HG03460 (cell line): ENCODE measurements around the gene NFIA.

ENCODE experiments used
- ATAC-seq: cut with Tn5 transposase; IDR thresholded peaks from one replicate; pipeline ENCODE4 v1.9.1; 2021; ENCODE audit not compliant: unreplicated experiment

NFIA gene

DNA sequence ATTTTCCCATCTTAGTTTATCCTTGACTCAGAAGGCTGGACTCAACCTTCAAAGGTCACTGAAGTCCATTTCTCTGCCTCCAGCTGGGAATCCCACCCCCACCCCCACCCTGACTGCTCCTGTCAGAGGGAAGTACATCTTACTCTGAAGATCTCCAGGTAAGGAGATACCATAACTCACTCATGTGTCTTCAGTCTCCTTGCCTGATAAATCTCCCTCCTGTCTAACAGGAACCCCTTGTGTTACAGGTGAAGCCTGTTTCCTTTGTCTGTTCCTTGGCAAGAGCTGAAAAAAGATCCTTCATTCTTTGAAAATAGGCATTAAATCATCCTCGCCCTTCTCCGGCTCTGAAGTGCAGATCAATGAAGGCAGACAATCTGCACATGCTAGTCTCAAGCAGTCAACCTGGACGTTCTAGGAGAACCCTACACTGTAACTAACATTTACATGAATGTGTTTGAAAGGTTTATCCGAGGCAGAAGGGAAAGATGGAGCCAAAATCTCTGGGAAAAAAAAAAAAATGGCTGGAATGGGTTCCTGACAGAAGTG is 392.0 kb downstream of the NFIA start:
- ATAC-seq = no peak

DNA sequence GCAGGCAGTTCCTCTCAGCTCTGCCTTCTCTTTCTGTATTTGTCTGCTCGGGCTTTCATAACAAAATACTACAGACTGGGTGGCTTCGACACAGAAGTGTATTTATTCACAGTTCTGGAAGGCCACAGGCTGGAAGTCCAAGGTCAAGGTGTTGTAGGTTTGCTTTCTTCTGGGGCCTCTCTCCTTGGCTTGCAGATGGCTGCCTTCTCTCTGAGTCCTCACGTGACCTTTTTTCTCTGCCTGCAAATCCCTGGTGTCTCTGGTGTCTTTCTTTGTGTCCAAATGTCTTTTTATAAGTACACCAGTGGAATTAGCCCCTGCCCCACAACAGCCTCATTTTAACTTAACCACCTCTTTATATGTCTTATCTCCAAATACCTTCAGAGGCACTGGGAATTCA is 392.6 kb downstream of the NFIA start:
- no peak for ATAC-seq

DNA sequence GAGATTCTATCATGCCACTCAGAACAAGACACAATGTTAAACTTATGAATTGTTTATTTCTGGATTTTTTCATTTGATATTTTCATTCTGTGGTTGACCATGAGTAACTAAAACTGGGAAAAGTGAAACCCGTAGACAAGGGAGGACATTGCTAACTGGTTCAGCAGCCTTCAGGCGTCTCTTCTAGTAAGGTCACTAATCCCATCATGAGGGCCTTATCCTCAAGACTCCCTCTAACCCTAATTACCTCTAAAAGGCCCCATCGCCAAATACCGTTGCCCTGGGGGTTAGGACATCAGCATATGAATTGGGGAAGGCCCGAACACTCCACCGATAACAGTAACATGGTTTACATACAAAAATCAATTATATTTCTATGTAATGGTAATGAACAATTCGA is 394.9 kb downstream of the NFIA start:
- no peak for ATAC-seq

DNA sequence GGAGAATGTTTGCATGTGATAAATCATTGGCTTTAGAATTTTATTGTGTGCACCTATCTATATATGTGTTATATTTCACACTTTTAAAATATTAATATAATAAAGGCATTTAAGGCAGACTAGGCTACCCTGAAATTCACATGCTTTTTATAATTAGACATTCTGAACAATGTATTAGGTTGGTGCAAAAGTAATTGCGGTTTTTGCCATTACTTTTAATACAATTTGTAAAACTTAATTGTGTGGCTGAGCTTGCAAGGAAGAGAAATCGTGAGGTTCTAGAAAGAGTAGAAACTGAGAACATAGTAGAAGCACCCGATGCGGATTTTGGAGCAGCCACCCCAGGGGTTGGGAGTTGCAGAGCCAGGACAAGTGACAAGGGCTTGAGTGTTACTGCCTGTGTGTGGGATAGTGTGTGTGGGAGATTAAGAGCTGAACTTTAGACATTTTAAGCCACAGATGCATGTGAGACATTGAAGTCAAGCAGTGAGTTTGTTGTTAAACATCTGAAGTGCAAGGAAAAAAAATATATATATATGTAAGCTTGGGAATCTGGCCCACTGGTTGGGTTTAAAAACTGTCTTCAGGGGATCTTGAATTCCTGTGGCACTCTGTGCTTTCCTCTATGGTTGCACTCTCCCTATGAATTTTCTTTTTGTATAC is 398.0 kb downstream of the NFIA start:
- no peak for ATAC-seq

DNA sequence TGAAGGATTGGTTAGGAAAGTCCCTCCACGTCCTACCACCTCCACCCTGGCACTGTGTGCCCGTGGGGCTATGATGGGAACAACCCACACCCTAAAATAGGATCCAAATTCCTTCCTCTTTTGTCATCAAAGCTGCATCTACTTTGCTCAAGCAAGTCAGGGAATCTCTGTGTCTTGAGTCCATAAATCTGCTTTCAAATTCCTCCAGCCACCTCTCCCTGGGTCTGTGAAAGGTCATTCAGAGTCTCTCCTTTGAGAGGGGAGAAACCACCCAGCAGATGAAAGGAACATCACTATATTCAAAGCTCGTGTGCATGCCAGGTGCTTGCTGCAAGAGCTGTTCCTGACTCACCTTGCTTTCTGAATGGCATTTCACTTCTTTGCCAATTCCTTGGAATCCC is 399.0 kb downstream of the NFIA start:
- ATAC-seq = no peak

DNA sequence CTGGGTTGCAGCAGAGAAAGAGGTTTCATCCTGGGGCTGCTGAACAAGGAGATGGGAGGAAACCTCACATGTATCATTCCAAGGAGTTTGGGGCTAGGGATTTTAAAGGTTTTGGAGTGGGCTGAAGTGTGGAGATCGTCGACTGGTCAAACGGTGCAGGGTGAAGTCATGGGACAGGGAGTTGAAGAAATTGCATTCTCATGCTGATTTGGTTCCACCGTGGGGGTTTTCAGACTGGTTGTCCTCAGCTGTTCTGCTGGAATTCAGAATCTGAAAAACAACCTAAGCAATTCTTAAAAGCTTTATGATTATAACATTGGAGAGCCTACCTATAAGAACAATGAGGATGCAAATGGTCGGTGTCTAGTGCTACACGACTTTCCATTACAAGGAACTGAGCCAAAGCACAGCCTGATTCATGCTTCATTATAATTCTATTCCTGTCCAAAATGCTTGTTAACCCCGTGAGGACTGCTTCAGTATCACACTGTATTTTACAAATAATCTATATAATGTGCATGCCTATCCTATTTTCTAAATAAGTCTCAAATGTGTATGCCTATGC is 399.9 kb downstream of the NFIA start:
- no peak for ATAC-seq

DNA sequence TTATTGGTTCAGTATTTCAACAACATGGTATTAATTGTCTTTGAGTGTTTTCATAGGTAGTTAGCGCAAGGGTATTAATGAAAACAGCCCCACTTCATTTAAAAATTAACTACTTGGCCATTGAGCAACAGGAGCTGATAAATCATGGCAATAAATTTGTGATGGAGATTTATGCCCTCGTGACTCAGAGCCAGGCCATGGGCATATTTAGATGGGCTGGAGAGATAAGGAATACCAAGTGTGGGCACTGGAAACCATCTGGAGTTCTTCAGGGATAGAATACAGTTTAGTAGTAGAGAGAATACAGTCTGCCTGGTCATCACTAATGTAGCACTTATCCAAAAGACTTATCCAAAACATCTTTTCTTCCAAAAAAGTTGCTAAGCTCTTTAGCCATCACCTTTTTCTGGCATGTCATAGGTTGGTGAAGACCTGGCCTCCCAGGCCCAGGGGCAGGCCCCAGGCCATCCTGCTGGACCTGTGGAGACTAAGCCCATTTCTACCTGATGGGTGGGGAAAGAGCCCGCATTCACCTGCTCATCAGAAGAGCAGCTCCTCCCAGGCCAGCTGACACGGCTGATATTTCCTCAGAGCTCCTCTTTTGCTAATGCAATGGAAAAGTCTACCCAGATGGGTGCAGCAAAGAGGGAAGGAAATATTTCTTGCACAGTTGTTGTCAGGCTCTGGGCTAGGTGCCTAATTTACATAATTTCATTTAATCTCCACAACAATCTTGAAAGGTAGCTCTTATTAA is 404.6 kb downstream of the NFIA start:
- no peak for ATAC-seq

DNA sequence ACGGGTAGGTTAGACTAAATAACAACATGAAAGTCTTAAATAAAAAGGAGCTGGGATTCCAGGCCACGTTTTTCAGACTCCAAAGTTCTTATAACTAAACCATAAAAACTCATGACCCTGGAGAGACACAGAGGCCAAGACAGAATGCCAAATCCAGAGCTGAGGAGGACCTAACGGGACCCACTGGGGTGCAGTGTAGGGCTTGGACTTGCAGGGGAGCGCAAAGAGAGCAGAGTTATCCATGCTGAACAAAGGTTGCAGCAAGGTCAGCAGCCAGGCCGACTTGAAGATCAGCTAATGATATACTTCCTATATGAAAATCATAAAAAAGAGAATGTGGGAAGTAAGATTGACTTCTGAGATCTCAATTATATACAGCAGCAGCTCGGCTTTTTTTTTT is 405.4 kb downstream of the NFIA start:
- ATAC-seq = no peak

DNA sequence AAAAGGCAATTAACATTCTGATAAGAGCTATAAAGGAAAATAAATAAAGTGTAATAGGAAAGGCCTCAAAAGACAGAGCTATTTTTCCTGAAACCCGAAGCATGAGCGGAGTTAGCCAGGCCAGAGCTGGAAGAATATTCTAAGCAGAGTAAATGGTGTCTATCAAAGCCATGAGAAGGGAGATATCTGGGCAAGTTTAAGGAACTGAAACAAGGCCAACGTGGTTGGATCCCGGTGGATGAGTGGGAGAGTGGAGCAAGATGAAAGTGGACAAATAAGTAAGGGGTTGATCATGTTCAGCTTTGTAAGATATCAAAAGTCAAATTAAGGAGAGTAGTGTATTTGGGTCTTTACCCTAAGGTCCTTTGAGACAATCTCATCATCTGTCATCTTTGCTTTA is 408.6 kb downstream of the NFIA start:
- ATAC-seq = no peak

DNA sequence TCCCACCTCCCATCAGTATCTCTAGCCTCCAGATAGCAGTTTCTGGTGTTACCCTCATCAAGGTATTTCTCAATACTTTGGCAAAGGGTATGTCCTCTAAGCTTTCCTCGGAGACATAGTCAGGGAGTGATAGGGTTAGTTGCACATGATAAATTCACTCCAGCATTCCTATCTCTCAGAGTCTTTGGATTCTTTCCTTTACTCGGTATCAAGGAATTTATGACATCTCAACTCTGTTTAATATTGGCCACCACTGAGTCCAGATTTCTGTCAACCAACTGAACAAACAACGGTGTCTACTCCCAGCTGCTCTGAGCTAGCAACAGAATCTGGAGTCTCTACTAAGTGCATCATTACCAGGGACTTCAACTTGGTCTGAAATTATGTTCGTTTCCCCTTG is 409.1 kb downstream of the NFIA start:
- ATAC-seq = no peak

DNA sequence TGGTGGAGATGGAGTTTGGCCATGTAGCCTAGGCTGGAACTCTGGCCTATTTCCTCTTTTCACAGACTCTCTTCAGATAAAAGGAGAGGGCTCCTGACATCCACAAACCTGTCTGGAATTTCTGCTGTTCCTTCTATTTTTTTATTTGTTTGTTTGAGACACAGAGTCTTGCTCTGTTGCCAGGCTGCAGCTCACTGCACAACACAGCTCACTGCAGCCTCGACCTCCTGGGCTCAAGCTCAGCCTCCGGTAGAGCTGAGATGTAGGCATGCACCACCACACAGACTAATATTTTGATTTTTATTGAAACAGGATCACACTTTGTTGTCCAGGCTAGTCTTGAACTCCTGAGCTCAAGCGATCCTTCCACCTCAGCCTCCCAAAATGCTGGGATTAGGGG is 411.6 kb downstream of the NFIA start:
- ATAC-seq = no peak

DNA sequence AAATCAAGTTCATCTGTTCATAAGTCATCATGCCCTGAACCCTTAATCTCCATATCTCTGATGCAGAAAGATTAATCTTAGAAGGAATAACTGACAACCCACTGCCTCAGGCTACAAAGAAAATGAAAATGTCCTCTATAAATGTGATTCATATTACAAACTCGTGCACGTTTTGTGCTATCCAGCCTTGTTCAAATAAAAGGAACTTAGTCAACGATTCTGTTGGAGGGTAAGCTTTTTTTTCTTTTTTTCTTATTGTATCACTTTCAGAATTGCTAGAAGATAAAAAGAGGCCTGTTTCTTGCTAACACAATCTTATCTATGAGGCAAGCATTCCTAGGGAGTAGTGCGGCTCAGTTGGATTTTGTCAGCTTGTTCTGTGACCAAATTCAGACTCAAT is 414.1 kb downstream of the NFIA start:
- no peak for ATAC-seq

DNA sequence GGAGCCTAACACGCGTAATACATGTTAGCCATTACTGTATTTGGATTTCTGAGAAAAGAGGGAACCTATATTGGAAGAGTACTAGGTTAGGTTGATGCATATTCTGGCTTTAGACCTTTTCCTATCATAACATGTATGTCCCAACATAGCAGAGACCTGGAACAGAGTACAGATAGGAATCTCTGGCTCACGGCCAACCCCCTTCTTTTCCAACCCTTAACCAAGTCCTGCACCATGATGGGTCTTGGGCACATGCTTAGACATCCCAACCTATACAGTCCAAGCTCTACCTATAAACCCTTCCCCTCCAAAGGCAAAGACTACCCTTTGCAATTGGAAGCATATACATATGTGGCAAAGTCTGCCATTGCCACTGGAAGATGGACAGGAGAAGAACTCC is 414.7 kb downstream of the NFIA start:
- ATAC-seq = no peak

DNA sequence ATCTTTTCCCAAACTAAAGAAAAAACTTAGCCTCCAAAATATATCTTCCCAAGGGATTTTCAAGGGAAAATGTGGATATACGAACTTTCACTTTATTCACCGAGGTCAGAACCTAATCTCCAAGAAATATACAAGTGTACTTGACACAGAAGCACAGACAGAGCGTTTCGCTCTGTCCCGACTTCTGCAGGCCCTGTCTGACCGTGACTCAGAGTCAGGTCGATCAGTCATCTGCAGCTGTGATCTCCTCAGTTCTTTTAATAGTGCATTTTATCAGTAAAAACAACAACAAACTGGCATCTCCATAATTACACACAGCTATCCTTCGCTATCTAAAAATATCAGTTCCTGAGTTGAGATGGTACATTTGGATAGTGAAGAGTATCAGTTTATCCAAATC is 416.0 kb downstream of the NFIA start:
- ATAC-seq = no peak

DNA sequence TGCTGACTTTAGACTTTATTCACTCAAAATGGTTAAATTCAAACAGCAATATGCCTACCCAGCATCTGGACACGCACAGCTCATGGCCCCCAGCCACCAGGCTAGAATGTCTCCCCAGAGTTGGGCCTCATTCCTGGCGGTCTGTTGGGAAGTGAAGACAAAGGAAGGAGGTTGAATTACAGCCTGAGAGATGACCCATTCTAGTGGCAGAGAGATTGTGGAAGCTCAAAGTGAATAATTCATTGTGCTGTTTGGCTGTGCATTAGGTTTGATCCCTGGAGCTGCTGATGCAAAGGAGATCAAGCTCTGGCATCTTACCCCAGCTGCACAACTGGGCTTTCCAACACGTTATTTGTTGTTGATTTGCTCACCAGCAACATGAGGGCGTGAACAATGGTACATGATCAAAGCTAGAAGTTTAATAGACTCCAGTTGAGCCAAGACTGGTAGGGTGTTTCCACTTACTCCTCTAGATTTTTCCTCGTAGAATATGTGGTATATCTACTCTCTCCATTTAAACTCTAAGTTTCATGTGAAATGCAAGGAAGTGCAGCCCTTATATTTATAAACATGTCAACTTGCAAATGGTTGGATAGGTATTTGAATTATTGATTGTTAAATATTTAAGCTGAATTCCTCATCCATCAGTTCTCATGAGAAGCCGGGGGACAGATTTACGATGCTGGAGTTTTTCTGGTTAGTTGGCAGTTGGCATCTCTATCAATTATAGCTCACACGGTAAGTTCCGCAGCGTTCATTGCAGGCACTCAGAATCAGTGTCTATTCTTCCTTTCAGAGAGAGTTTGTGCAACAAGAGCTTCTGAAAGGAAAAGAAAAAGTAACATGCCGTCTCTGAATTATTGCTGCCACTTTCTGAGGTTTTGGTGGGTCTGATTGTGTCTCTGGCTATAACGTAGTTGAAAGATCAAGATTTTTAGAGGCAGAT is 419.9 kb downstream of the NFIA start:
- no peak for ATAC-seq

DNA sequence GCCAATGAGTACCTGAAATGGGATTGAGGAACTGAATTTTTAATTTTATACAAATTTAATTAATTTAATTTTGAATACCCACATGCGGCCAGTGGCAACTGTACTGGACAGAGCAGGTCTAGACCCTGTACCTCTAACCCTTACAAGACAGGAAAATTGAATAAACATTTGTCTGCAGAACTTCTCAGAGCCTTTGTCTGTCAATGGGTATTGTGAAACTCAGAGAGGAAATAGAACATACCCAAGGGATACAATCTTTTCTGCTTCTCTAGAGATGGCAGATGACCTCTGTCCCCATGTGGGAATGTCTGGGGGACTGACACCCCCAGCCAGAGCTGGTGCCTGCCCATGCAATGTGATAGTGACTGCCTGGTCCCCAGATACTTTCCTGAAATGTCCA is 421.9 kb downstream of the NFIA start:
- no peak for ATAC-seq

DNA sequence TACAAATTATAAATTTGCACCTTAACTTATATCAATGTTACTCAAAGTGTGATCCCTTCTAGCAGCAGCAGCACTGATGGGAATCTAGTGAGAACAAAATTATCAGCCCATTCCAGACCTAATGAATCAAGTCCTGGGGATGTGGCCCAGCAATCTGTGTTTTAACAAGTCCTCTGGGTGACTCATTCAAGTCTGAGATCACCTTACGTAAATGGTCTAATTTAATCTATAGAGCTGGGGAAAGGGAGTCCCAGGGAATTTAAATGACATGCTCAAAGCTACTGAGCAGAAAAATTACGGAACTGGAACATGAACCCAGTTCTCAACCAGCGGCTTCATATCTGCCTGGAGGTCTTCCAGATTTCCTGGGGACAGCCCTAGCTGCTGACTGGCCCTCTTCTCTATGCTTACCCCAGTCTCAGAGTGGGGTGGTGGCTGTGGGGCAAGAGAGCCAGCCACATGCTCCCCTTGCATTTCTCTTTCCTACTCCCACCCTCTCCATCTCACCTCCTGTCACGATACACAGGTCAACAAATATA is 422.6 kb downstream of the NFIA start:
- no peak for ATAC-seq

DNA sequence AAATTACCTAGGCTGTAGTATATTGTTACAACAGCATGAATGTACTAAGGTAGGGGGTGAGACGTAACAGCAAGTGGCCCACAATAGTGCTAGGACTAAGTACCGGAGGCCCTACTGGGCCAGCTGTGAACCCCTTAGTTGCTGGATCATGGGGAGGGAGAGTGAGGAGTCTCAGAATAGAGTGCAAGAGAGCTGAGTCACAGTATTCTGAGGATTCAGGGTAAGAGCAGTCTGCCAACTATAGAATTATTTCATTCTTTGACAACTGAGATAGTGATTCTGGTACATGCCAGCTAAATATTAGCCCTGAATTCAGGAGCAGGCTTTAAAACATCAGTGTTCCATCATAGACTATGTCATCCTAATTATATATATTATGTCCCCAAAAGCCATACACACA is 423.9 kb downstream of the NFIA start:
- ATAC-seq = no peak

DNA sequence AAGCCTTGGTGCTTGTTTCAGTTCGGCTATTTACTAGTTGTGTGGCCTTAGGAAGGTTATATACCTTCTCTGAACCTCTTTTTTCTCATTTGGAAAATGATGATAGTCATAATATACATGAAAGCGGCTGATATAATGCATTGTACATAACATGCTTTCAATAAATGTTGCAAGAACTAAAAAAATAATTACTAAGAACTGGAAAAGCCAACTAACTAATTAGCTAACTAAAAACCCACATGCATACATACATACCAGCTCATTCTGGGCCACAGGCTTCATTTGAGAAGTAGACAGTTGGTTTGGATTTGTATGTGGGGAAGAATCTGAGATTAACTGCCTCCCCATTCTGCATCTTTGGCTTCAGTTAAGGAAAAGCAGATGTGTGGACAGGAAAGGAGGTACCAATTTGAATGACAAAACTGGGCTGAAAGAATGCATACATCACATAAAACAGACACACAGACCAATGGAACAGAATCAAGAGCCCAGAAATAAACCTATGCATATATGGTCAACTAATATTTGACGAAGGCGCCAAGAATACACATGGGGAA is 424.7 kb downstream of the NFIA start:
- no peak for ATAC-seq
